NCI-H146 treated with DMSO at 0.1 percent for 48 hours (cell line): ENCODE measurements around the gene TMEM175.

Experiments used
- DNase-seq: peaks from one replicate; lab custom pipeline; 2025; ENCODE audit not compliant: unreplicated experiment; lab: John Stamatoyannopoulos, UW

Gene TMEM175

GRCh38 chr4:946103-946450 lies 13.8 kb downstream of the TMEM175 start:
- DNase-seq = no peak

- DNase-seq = no peak
Measured at GRCh38 chr4:946517-947471, 14.5 kb downstream of the TMEM175 start.

GRCh38 chr4:947491-947971 lies 15.3 kb downstream of the TMEM175 start:
- DNase-seq = no peak

GRCh38 chr4:948101-948935 lies 16.1 kb downstream of the TMEM175 start:
- DNase-seq = no peak

- no peak for DNase-seq
Measured at GRCh38 chr4:948936-949300, 16.7 kb downstream of the TMEM175 start.

- DNase-seq = no peak
Measured at GRCh38 chr4:949656-950055, 17.4 kb downstream of the TMEM175 start.

GRCh38 chr4:950136-951020 lies 18.1 kb downstream of the TMEM175 start:
- no peak for DNase-seq

GRCh38 chr4:951186-951585 lies 18.9 kb downstream of the TMEM175 start:
- no peak for DNase-seq

GRCh38 chr4:951594-952468 lies 19.6 kb downstream of the TMEM175 start:
- no peak for DNase-seq

- no peak for DNase-seq
Measured at GRCh38 chr4:952881-953573, 20.8 kb downstream of the TMEM175 start.

GRCh38 chr4:953574-953915 lies 21.3 kb downstream of the TMEM175 start:
- no peak for DNase-seq

- DNase-seq = no peak
Measured at GRCh38 chr4:954211-955020, 22.2 kb downstream of the TMEM175 start.

GRCh38 chr4:955161-955921 lies 23.1 kb downstream of the TMEM175 start:
- no peak for DNase-seq

GRCh38 chr4:955931-956381 lies 23.7 kb downstream of the TMEM175 start:
- no peak for DNase-seq

- DNase-seq = no peak
Measured at GRCh38 chr4:956531-957230, 24.4 kb downstream of the TMEM175 start.

GRCh38 chr4:957231-957580 lies 24.9 kb downstream of the TMEM175 start:
- DNase-seq = no peak

- DNase-seq = no peak
Measured at GRCh38 chr4:957581-958313, 25.5 kb downstream of the TMEM175 start.
